Measurements from ENCODE around the gene MBNL1.

The MBNL1 gene

DNA sequence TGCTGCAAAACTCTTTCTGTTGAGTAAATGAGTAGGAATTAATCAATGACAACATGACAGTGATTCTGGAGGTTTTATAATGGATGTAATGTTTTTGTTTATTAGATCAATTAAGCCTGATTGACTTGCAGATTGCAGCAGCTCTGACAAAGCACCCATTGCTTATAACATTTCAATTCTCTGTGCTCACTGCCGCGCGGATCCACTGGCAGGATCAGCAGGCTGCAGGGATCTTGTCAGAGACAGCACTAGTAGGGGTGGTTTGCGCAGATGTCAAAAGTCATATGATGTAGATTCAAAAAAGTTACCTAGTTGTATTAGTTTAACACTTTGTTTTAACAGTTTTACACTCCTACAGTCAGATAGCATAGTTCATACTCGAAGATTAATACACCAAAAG, 93.4 kb downstream of the MBNL1 start:
- H3F3A ChIP-seq (ENCODE audit: insufficient read depth, low read length) = 0 out of 2 replicates have a peak, but pooled peaks cover 6% of the 10 kb centered on the region

DNA sequence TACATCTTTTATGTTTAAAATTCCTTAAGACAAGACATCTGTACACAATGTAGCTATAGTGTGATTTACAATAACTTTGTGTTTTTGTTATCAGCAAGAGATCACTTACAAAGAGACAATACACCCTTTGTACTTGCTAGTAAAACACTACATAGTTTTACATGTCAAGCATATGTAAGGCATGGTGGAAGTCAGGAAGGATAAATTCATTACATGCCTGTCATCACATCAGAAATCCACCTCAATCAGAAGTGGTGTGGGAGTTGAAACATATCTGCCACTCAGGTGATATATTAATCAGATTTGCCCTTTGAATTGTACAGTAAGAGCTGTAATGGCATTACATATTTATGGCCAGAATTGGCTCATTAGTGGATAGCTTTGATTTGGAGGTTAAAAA, 95.5 kb downstream of the MBNL1 start:
- H3K4me3 ChIP-seq (ENCODE audit: low read length) = no peak overlapping the region

More for the DNA sequence above, 93.4 kb downstream of the MBNL1 start:
- H3K36me3 ChIP-seq (replicated peaks; ENCODE audit: insufficient read depth, low read length) = no peaks in the 10 kb centered on the region; the same call in 1 of the 2 replicates
- peaks cover 5% of the 10 kb centered on the region; the same call in 1 of the 2 replicates for H4K20me1 ChIP-seq (ENCODE audit: insufficient read depth, low read length)
- H3K4me2 ChIP-seq (ENCODE audit: low read depth, low read length) = no peak overlapping the region
- no peak for DNase-seq
- TF ChIP-seq, protein P1, sequence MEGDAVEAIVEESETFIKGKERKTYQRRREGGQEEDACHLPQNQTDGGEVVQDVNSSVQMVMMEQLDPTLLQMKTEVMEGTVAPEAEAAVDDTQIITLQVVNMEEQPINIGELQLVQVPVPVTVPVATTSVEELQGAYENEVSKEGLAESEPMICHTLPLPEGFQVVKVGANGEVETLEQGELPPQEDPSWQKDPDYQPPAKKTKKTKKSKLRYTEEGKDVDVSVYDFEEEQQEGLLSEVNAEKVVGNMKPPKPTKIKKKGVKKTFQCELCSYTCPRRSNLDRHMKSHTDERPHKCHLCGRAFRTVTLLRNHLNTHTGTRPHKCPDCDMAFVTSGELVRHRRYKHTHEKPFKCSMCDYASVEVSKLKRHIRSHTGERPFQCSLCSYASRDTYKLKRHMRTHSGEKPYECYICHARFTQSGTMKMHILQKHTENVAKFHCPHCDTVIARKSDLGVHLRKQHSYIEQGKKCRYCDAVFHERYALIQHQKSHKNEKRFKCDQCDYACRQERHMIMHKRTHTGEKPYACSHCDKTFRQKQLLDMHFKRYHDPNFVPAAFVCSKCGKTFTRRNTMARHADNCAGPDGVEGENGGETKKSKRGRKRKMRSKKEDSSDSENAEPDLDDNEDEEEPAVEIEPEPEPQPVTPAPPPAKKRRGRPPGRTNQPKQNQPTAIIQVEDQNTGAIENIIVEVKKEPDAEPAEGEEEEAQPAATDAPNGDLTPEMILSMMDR (IDR thresholded peaks at IDR 0.05; ENCODE audit: low read length) = no peak
- TF ChIP-seq EZH2phosphoT487 (IDR thresholded peaks at IDR 0.05; ENCODE audit: low read length) = no peak
- TF ChIP-seq EZH2 (optimal IDR thresholded peaks at IDR 0.05; ENCODE audit: low read depth, low read length) = no peak
- H3K9me3 ChIP-seq (replicated peaks; ENCODE audit: insufficient read depth, low read length) = no peaks in the 10 kb centered on the region
- H3K79me2 ChIP-seq (ENCODE audit: low read length) = peaks cover 98% of the 10 kb centered on the region
- H3K27me3 ChIP-seq (replicated peaks; ENCODE audit: insufficient read depth, low read length) = no peaks in the 10 kb centered on the region
- H3K9ac ChIP-seq (ENCODE audit: low read length) = no peak overlapping the region
- H3K9me2 ChIP-seq (replicated peaks; ENCODE audit: insufficient read depth, low read length) = no peaks in the 10 kb centered on the region
- no peak overlapping the region for H2AFZ ChIP-seq (ENCODE audit: low read length)
- no peak overlapping the region for H3K27ac ChIP-seq (ENCODE audit: low read length)
- no peaks in the 10 kb centered on the region for H3K4me1 ChIP-seq (ENCODE audit: low read length)
- H3K4me3 ChIP-seq (ENCODE audit: low read length) = no peak overlapping the region

DNA sequence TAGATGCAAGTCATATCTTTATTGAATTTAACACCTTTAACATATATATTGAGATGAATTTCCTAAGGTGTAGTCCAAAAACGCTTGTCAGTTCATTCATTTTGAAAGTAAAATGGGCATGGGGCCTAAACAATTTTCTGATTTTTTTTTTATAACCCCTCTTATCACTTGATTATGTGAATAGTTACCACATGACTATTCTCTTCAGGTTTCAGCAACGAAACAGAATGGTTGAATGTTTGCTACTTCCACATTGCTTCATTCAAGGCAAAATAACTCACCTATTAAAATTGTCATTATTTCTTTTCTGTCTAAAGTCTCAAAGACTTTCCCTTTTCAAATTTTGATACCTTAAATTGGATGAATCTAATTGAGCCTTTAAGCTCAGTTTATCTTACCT, 96.4 kb downstream of the MBNL1 start:
- no peak overlapping the region for H3K4me2 ChIP-seq (ENCODE audit: low read depth, low read length)
- H3K36me3 ChIP-seq (replicated peaks; ENCODE audit: insufficient read depth, low read length) = no peaks in the 10 kb centered on the region; the same call in 1 of the 2 replicates

More for the DNA sequence above, 95.5 kb downstream of the MBNL1 start:
- no peak for TF ChIP-seq EZH2 (optimal IDR thresholded peaks at IDR 0.05; ENCODE audit: low read depth, low read length)
- TF ChIP-seq EZH2phosphoT487 (IDR thresholded peaks at IDR 0.05; ENCODE audit: low read length) = no peak
- TF ChIP-seq, protein P1 (IDR thresholded peaks at IDR 0.05; ENCODE audit: low read length) = no peak
- Histone ChIP-seq H3K9ac (ENCODE audit: low read length) (no peak overlapping the region), H3K4me2 (ENCODE audit: low read depth, low read length) (no peak overlapping the region), H3K27me3 (replicated peaks; ENCODE audit: insufficient read depth, low read length) (no peaks in the 10 kb centered on the region), H3K9me3 (replicated peaks; ENCODE audit: insufficient read depth, low read length) (no peaks in the 10 kb centered on the region), H3K79me2 (ENCODE audit: low read length) (peaks cover 99% of the 10 kb centered on the region), H3F3A (ENCODE audit: insufficient read depth, low read length) (0 out of 2 replicates have a peak, but pooled peaks cover 6% of the 10 kb centered on the region), H2AFZ (ENCODE audit: low read length) (no peak overlapping the region), H4K20me1 (ENCODE audit: insufficient read depth, low read length) (peaks cover 7% of the 10 kb centered on the region; the same call in 1 of the 2 replicates), H3K4me1 (ENCODE audit: low read length) (no peaks in the 10 kb centered on the region), H3K27ac (ENCODE audit: low read length) (no peak overlapping the region), H3K36me3 (replicated peaks; ENCODE audit: insufficient read depth, low read length) (no peaks in the 10 kb centered on the region; the same call in 1 of the 2 replicates), H3K9me2 (replicated peaks; ENCODE audit: insufficient read depth, low read length) (no peaks in the 10 kb centered on the region)
- no peak for DNase-seq

More for the DNA sequence above, 96.4 kb downstream of the MBNL1 start:
- Histone ChIP-seq H3K27me3 (replicated peaks; ENCODE audit: insufficient read depth, low read length) (no peaks in the 10 kb centered on the region), H3K9ac (ENCODE audit: low read length) (no peak overlapping the region), H3K9me3 (replicated peaks; ENCODE audit: insufficient read depth, low read length) (no peaks in the 10 kb centered on the region), H3F3A (ENCODE audit: insufficient read depth, low read length) (0 out of 2 replicates have a peak, but pooled peaks cover 6% of the 10 kb centered on the region), H2AFZ (ENCODE audit: low read length) (no peak overlapping the region), H4K20me1 (ENCODE audit: insufficient read depth, low read length) (peaks cover 8% of the 10 kb centered on the region; the same call in 1 of the 2 replicates), H3K4me1 (ENCODE audit: low read length) (no peaks in the 10 kb centered on the region), H3K4me3 (ENCODE audit: low read length) (no peak overlapping the region), H3K9me2 (replicated peaks; ENCODE audit: insufficient read depth, low read length) (no peaks in the 10 kb centered on the region), H3K27ac (ENCODE audit: low read length) (no peak overlapping the region), H3K79me2 (ENCODE audit: low read length) (peaks cover 99% of the 10 kb centered on the region)
- DNase-seq = no peak
- TF ChIP-seq EZH2phosphoT487 (IDR thresholded peaks at IDR 0.05; ENCODE audit: low read length) (no peak), EZH2 (optimal IDR thresholded peaks at IDR 0.05; ENCODE audit: low read depth, low read length) (no peak)
- TF ChIP-seq, protein P1 (IDR thresholded peaks at IDR 0.05; ENCODE audit: low read length) = no peak
